Karpas-422 (cell line): Measurements from ENCODE around the gene PRPF39. TPM values are rescaled to one million over a fixed set of nuclear protein-coding genes. Genes with fewer than 3 reads are reported as not detected.

ENCODE experiments used
- DNase-seq: peaks from one replicate; pipeline ENCODE4 v3.0.0-alpha.2; 2015
- H2AFZ ChIP-seq: fragments of 200-600 bp; sonication (generic); 2 replicates; pipeline ENCODE4 v1.6.1; 2014; ENCODE audit warnings: antibody characterized with exemption, low read length, mixed read lengths
- H3K27ac ChIP-seq: fragments of 200-600 bp; sonication (generic); 2 replicates; pipeline ENCODE4 v1.5.1; 2014; ENCODE audit warnings: mild to moderate bottlenecking, low read length, moderate library complexity
- H3K27me3 ChIP-seq: fragments of 200-600 bp; sonication (generic); 2 replicates; pipeline ENCODE4 v1.6.1; 2014; ENCODE audit warnings: low read length, mixed read lengths
- H3K36me3 ChIP-seq: fragments of 200-600 bp; sonication (generic); 2 replicates; pipeline ENCODE4 v1.6.1; 2014; ENCODE audit warnings: low read length, mixed read lengths; ENCODE audit not compliant: insufficient read depth
- H3K4me1 ChIP-seq: fragments of 200-600 bp; sonication (generic); 2 replicates; pipeline ENCODE4 v1.6.1; 2014; ENCODE audit warnings: mild to moderate bottlenecking, low read length, mixed read lengths
- H3K4me2 ChIP-seq: fragments of 200-600 bp; sonication (generic); 2 replicates; pipeline ENCODE4 v1.6.1; 2014; ENCODE audit warnings: low read length, low read depth, mild to moderate bottlenecking; ENCODE audit not compliant: poor library complexity, severe bottlenecking
- H3K4me3 ChIP-seq: fragments of 200-600 bp; sonication (generic); 2 replicates; pipeline ENCODE4 v1.5.1; 2014; ENCODE audit warnings: mild to moderate bottlenecking, antibody characterized with exemption, low read length, mixed read lengths
- H3K79me2 ChIP-seq: fragments of 200-600 bp; sonication (generic); 2 replicates; pipeline ENCODE4 v1.6.1; 2014; ENCODE audit warnings: mild to moderate bottlenecking, low read length, mixed read lengths
- H3K9ac ChIP-seq: fragments of 200-600 bp; sonication (generic); 2 replicates; pipeline ENCODE4 v1.6.0; 2014; ENCODE audit warnings: low read length
- H3K9me2 ChIP-seq: fragments of 200-600 bp; sonication (generic), shearing (Covaris generic); replicated peaks from 2 replicates; pipeline ENCODE4 v1.6.0; 2014; ENCODE audit warnings: mild to moderate bottlenecking, low read length, moderate library complexity; ENCODE audit not compliant: insufficient read depth
- H3K9me3 ChIP-seq: fragments of 300-700, 200-600 bp; sonication (generic); 2 replicates; pipeline ENCODE4 v1.6.1; 2014; ENCODE audit warnings: low read length, mixed read lengths
- H4K20me1 ChIP-seq: fragments of 200-600 bp; sonication (generic); 2 replicates; pipeline ENCODE4 v1.6.1; 2014; ENCODE audit warnings: mild to moderate bottlenecking, antibody characterized with exemption, low read length, low read depth; ENCODE audit not compliant: insufficient read depth
- small RNA-seq: library from RNA; depleted of rRNA; stranded (forward); fragments of <200 nt; gene quantifications from one replicate; pipeline ENCODE3, GENCODE V24; 2014
- total RNA-seq: library from RNA; depleted of rRNA; stranded (reverse); fragments of >200 nt; shearing (Covaris generic); gene quantifications from 2 replicates; pipeline ENCODE4 v1.2.3, GENCODE V29; 2014; ENCODE audit warnings: low replicate concordance; rRNA removed

PRPF39 gene
- total RNA-seq, 1 experiment from 2014 or later: 142 TPM

- H3K79me2 ChIP-seq: peaks cover 90% of the 10 kb centered on the region
- no peaks in the 10 kb centered on the region for H3K9me2 ChIP-seq
- no peak for DNase-seq
- no peak overlapping the region for H3K4me2 ChIP-seq
- no peaks in the 10 kb centered on the region for H4K20me1 ChIP-seq
- peaks cover 37% of the 10 kb centered on the region for H3K4me1 ChIP-seq
- 0 out of 2 replicates have a peak overlapping the region, but pooled peaks have one; percentile 1 for H3K9ac ChIP-seq
- H3K4me3 ChIP-seq: no peak overlapping the region
- H3K27ac ChIP-seq: peak overlapping the region; percentile 7; the same call in 1 of the 2 replicates
- no peaks in the 10 kb centered on the region for H3K27me3 ChIP-seq
- peaks cover 21% of the 10 kb centered on the region for H3K36me3 ChIP-seq
- no peaks in the 10 kb centered on the region for H3K9me3 ChIP-seq
- no peak overlapping the region for H2AFZ ChIP-seq
Measured at GRCh38 chr14:45144658-45145057, 60.7 kb downstream of the PRPF39 start.

GRCh38 chr14:45145214-45145613 lies 61.3 kb downstream of the PRPF39 start:
- Histone ChIP-seq H2AFZ (no peak overlapping the region), H3K27me3 (no peaks in the 10 kb centered on the region), H3K4me1 (peaks cover 31% of the 10 kb centered on the region), H3K9me3 (no peaks in the 10 kb centered on the region), H3K4me2 (no peak overlapping the region), H3K9me2 (no peaks in the 10 kb centered on the region), H3K79me2 (peaks cover 89% of the 10 kb centered on the region), H3K4me3 (no peak overlapping the region), H3K36me3 (peaks cover 25% of the 10 kb centered on the region), H3K9ac (no peak overlapping the region), H4K20me1 (no peaks in the 10 kb centered on the region), H3K27ac (no peak overlapping the region)
- no peak for DNase-seq

DNA sequence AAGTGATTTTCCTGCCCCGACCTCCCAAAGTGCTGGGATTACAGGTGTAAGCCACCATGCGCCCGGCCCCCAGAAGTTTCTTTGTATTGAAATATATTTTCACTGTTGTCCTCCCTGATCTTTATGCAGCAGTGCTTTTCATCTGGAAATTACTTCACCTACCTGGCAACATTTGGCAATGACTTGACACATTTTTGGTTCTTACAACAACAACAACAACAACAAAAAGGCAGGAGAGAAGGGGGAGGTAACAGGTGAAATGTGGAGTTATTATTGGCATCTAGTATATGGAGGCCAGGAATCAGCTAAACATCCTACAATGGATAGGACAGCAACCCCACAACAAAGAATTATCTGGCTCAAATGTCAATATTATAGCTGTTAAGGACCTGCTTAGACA lies 65.7 kb downstream of the PRPF39 start:
- Histone ChIP-seq H3K4me2 (no peak overlapping the region), H3K27me3 (no peaks in the 10 kb centered on the region), H3K9me2 (no peaks in the 10 kb centered on the region), H3K4me3 (no peak overlapping the region), H3K27ac (no peak overlapping the region), H3K9me3 (no peaks in the 10 kb centered on the region), H3K4me1 (peaks cover under 1% of the 10 kb centered on the region; the same call in 1 of the 2 replicates), H2AFZ (no peak overlapping the region), H3K9ac (no peak overlapping the region), H3K79me2 (peaks cover 78% of the 10 kb centered on the region), H3K36me3 (peaks cover 32% of the 10 kb centered on the region), H4K20me1 (no peaks in the 10 kb centered on the region)
- no peak for DNase-seq

GRCh38 chr14:45150386-45150890 lies 66.5 kb downstream of the PRPF39 start:
- Histone ChIP-seq H3K27ac (no peak overlapping the region), H3K36me3 (peaks cover 37% of the 10 kb centered on the region), H3K9ac (no peak overlapping the region), H3K4me2 (no peak overlapping the region), H3K79me2 (peaks cover 69% of the 10 kb centered on the region), H3K9me3 (no peaks in the 10 kb centered on the region), H3K4me3 (no peak overlapping the region), H4K20me1 (no peaks in the 10 kb centered on the region), H3K4me1 (no peaks in the 10 kb centered on the region), H2AFZ (no peak overlapping the region), H3K27me3 (no peaks in the 10 kb centered on the region), H3K9me2 (no peaks in the 10 kb centered on the region)
- DNase-seq: no peak

- no peaks in the 10 kb centered on the region for H3K27me3 ChIP-seq
- peaks cover 15% of the 10 kb centered on the region; the same call in 1 of the 2 replicates for H3K36me3 ChIP-seq
- H4K20me1 ChIP-seq: no peaks in the 10 kb centered on the region
- H3K4me3 ChIP-seq: no peak overlapping the region
- DNase-seq: no peak
- no peaks in the 10 kb centered on the region for H3K4me1 ChIP-seq
- no peak overlapping the region for H3K9ac ChIP-seq
- H3K27ac ChIP-seq: no peak overlapping the region
- H3K9me2 ChIP-seq: no peaks in the 10 kb centered on the region
- H3K4me2 ChIP-seq: no peak overlapping the region
- no peaks in the 10 kb centered on the region for H3K9me3 ChIP-seq
- no peak overlapping the region for H2AFZ ChIP-seq
- H3K79me2 ChIP-seq: peaks cover 33% of the 10 kb centered on the region
Measured at GRCh38 chr14:45156067-45156466, 72.2 kb downstream of the PRPF39 start.

Small RNA genes within 50 kb of the gene (small RNA-seq; reads per million reads assigned to genes)
- gene RF00151 (0.40 reads per million, percentile 3 among the genes with 10 or more reads in this experiment), gene SNORD127 (1,730 reads per million, percentile 100 among the genes with 10 or more reads in this experiment)

Other genes starting within 250 kb of the PRPF39 start
- 12.8 and 31.4 TPM in 2 replicates for gene KLHL28, start 122.2 kb upstream of the PRPF39 start, total RNA-seq
- 21.5 and 34.2 TPM in 2 replicates for gene TOGARAM1, start 121.9 kb upstream of the PRPF39 start, total RNA-seq
- 63.2 and 89.8 TPM in 2 replicates for gene FKBP3, start 50.4 kb downstream of the PRPF39 start, total RNA-seq
- 22.7 and 32.2 TPM in 2 replicates for gene FANCM, start 51.8 kb downstream of the PRPF39 start, total RNA-seq
- 93.3 and 147 TPM in 2 replicates for gene MIS18BP1, start 169.1 kb downstream of the PRPF39 start, total RNA-seq